Naive thymus-derived CD8-positive, alpha-beta T cell (primary cell): Measurements from ENCODE around the gene PLIN1. TPM values are rescaled to one million over a fixed set of nuclear protein-coding genes. Genes with fewer than 3 reads are reported as not detected.

ENCODE experiments used
- ATAC-seq, 2 donors: fragments of 150-1000 bp; cut with Tn5 transposase in 1 of 2; sonication (Bioruptor Pico), chemical (Tn5 transposase) in 1 of 2; 1 replicate in 1 of 2; 2 replicates in 1 of 2; pipeline ENCODE4 v1.10.0; 2021; ENCODE audit warnings: mild to moderate bottlenecking in 2 of 2, moderate library complexity in 2 of 2
- POLR2A ChIA-PET: fragments of 350-600 bp; sonication (Branson Sonifier 250); formaldehyde crosslinking; loops from one replicate; lab custom pipeline; 2021; ENCODE audit warnings: antibody characterized with exemption; lab: Charles Lee
- DNase-seq, 10 donors: peaks; one replicate each; pipeline versions ENCODE4 v3.0.0 to v3.0.0-alpha.2; 2020 to 2022
- H3K27ac Mint-ChIP-seq, 10 donors: one replicate each; pipeline ENCODE4 v1.8.0; 2020 to 2022; ENCODE audit warnings: mild to moderate bottlenecking in 10 of 10, mixed read lengths in 10 of 10, moderate library complexity in 4 of 10, inconsistent platforms in 1 of 10
- H3K27me3 Mint-ChIP-seq, 5 donors: one replicate each; pipeline ENCODE4 v1.8.0; 2021 to 2022; ENCODE audit warnings: mixed read lengths in 5 of 5
- H3K36me3 Mint-ChIP-seq, 3 donors: one replicate each; pipeline ENCODE4 v1.8.0; 2020 to 2022; ENCODE audit warnings: mixed read lengths in 3 of 3, mild to moderate bottlenecking in 2 of 3, inconsistent platforms in 1 of 3
- H3K4me1 Mint-ChIP-seq, 4 donors: one replicate each; pipeline ENCODE4 v1.8.0; 2021 to 2022; ENCODE audit warnings: mixed read lengths in 4 of 4
- H3K4me3 Mint-ChIP-seq, 10 donors: one replicate each; pipeline ENCODE4 v1.8.0; 2020 to 2022; ENCODE audit warnings: mild to moderate bottlenecking in 10 of 10, mixed read lengths in 10 of 10, moderate library complexity in 6 of 10, inconsistent platforms in 1 of 10
- H3K9me3 Mint-ChIP-seq, 9 donors: one replicate each; pipeline ENCODE4 v1.8.0; 2020 to 2022; ENCODE audit warnings: mixed read lengths in 9 of 9, mild to moderate bottlenecking in 3 of 9, inconsistent platforms in 1 of 9, moderate library complexity in 1 of 9
- polyA plus RNA-seq, 3 donors: library from polyadenylated mRNA; unstranded; fragments of 300-500 nt; fragmentation: Illumina TruSeq; gene quantifications; one replicate each; pipeline ENCODE4 v1.2.3, GENCODE V29; 2021
- total RNA-seq, 8 experiments: library from RNA in 2 of 8; stranded (reverse) in 2 of 8; gene quantifications; one replicate each; pipeline ENCODE4 v1.2.3 and lab custom pipeline; 2021 to 2026

The PLIN1 gene
- total and polyA plus RNA-seq, 5 experiments from 2014 or later, result 0.96 to 2.2 TPM; not detected in 3

DNA sequence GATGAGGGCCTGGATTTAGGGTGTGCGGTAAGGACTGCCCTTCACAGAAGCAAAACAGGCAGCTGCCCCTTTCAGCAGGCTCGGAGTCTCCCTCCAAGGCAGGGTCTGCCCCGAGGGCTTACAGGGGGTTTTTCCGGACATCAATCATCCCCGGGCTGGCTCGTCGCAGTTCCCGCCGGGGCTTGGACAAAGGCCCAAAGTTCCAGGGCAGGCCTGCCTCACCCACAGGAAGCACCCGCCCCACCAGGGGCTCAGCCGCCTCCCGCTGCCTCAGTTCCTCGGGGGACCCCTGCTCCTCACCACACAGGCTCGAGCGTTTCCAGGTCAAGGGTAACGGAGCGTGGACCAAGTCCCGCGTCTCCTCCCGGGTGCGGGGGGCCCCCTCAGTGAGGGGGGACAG, 50.9 kb downstream of the PLIN1 start:
- Mint-ChIP-seq H3K4me3 (no peak overlapping the region), H3K9me3 (no peaks in the 10 kb centered on the region), H3K27ac (no peak overlapping the region), H3K36me3 (no peaks in the 10 kb centered on the region), H3K4me1 (peaks cover 0 to 2% (median 0%) of the 10 kb centered on the region in 4 donors), H3K27me3 (no peaks in the 10 kb centered on the region)
- POLR2A ChIA-PET, result no interaction called here
- DNase-seq, result no peak
- no peak for ATAC-seq

DNA sequence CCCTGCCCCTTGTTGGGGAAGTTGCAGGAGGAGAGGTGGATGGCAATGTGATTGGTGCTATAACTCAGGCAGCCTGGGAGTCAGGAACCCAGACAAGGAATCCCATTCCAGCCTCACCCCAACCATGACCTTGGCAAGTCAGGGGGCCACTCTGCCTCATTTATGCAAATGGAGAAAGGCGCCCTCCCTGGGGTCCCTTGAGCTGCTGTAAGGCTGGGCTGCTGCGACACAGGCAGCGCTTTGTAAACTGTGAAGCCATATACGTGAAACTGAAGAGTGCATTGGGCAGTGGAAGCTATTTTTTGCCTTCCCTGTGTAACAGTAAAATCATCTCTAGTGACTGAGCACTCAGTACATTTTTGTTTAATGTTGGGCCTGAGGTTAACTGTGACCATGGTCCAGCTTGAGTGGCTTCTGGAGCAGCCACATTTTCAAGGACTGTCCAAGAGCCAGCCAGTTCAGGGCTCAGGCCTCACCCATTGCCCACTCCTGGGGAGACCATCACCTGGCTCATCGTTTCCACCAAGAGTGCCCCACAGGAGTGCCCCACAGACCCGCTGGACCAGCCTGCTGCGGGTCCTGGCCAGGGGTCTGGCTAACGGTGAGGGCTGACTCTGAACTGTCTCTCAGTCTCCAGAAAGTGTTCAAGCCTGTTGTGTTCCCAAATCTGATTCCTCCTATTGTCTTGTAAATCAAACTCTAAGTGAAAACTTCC, 51.8 kb downstream of the PLIN1 start:
- Mint-ChIP-seq H3K4me1 (peaks cover 0 to 2% (median 0%) of the 10 kb centered on the region in 4 donors), H3K27me3 (no peaks in the 10 kb centered on the region), H3K27ac (no peak overlapping the region), H3K36me3 (no peaks in the 10 kb centered on the region), H3K4me3 (no peak overlapping the region), H3K9me3 (no peaks in the 10 kb centered on the region)
- POLR2A ChIA-PET, result no interaction called here
- DNase-seq (no peak), ATAC-seq (no peak)

DNA sequence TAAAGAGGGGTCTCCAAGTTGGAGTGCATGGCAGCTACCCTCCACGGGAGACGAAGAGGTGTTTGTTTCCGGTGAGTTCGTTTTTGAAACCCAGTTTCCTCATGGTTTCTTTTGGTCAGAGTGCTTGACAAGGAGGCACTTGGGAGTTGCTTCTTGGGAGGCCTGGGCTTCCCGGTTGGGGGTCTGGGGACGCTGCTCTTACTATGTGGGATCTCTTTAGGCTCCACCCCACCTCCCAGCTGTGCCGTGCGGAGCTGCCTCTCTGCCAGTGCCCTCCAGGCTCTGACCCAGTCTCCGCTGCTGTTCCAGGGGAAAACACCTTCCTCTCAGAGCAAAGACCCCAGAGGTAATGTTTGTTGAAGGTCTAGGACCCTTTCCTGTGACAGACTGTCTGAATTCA, 53.5 kb downstream of the PLIN1 start:
- ATAC-seq (no peak), DNase-seq (no peak)
- Mint-ChIP-seq H3K9me3 (no peaks in the 10 kb centered on the region), H3K4me1 (peaks cover 0 to 2% (median 0%) of the 10 kb centered on the region in 4 donors), H3K27me3 (no peaks in the 10 kb centered on the region), H3K27ac (peak overlapping the region in 1 of 10 donors; percentile 71), H3K36me3 (no peaks in the 10 kb centered on the region), H3K4me3 (no peak overlapping the region)
- POLR2A ChIA-PET, result interaction anchor here (0.5 kb wide), 1 partner anchor 569 kb away, joined by 3 read pairs; no protein-coding TSS in a partner anchor

DNA sequence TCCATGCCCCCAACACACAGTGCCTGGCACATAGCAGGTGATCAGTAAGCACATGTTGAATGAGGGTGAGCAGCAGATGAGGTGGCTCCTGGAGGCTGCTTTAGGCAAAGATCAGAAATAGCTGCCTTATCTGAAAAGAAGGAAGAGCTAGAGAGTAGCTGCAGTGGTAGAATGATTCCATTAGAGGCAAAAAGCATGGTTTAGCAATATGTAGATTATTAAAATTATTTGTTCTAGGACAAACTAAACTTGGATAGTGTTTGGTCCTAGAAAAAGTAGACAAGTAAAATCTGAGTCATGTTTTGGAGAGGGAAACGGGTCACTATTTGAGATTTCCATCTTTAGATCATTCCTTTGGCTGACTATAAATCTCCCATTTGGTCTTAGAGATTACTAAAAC, 56.0 kb downstream of the PLIN1 start:
- no peak overlapping the region for H3K27ac Mint-ChIP-seq

DNA sequence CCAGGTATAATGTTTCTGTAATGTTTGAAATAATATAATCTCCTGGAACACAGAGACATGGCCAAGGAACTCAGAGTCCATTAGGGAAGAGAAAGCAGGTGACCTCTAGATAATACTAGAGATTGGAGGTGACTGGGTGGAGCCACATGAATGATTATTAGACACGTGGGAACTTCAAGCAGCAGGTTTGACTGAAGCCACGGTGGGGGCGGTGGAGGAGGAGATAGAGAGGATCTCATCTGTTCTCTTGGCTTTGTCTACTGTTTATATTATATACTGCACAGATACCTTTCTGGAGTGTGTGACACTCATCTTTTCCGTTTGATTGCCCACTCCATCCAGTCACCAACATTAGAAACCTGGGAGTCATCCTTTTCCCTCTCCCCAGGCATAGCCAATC, 57.6 kb downstream of the PLIN1 start:
- no peak overlapping the region for H3K27ac Mint-ChIP-seq
- no peaks in the 10 kb centered on the region for H3K27me3 Mint-ChIP-seq
- DNase-seq (no peak), ATAC-seq (no peak)
- no peaks in the 10 kb centered on the region for H3K9me3 Mint-ChIP-seq
- H3K36me3 Mint-ChIP-seq, result no peaks in the 10 kb centered on the region
- no peak overlapping the region for H3K4me3 Mint-ChIP-seq
- POLR2A ChIA-PET, result no interaction called here
- H3K4me1 Mint-ChIP-seq, result peaks cover 0 to 2% (median 0%) of the 10 kb centered on the region in 4 donors

More for the DNA sequence above, 56.0 kb downstream of the PLIN1 start:
- H3K36me3 Mint-ChIP-seq, result no peaks in the 10 kb centered on the region
- H3K4me1 Mint-ChIP-seq, result peaks cover 0 to 2% (median 0%) of the 10 kb centered on the region in 4 donors
- no peaks in the 10 kb centered on the region for H3K9me3 Mint-ChIP-seq
- no peaks in the 10 kb centered on the region for H3K27me3 Mint-ChIP-seq
- ATAC-seq, result no peak
- no peak overlapping the region for H3K4me3 Mint-ChIP-seq
- POLR2A ChIA-PET, result no interaction called here
- DNase-seq, result no peak

DNA sequence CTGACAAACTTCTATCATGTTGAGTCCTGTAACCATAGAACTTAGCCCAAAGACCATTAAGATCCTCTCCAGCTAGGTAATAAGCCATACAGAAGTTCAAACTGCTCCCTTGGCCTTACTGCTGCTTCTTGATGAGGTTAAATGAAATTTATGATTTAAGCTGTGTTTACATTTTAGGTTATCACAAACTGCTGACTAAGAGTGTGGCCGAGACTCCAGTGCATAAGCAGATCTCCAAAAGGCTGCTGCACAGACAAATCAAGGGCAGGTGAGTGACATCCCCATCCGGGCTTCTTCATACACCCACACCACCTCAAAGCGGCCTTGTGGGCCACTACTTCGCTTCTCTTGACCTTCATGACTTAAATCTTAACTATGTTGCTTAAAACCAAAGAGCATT, 62.9 kb downstream of the PLIN1 start:
- H3K27me3 Mint-ChIP-seq, result peaks cover 0 to 2% (median 0%) of the 10 kb centered on the region in 5 donors
- peaks cover 3 to 27% (median 26%) of the 10 kb centered on the region in 3 donors for H3K36me3 Mint-ChIP-seq
- H3K9me3 Mint-ChIP-seq, result peaks cover 10 to 42% (median 26%) of the 10 kb centered on the region in 9 donors
- no peaks in the 10 kb centered on the region for H3K4me1 Mint-ChIP-seq
- no peak overlapping the region for H3K4me3 Mint-ChIP-seq
- no peak overlapping the region for H3K27ac Mint-ChIP-seq
- DNase-seq (no peak), ATAC-seq (no peak)
- POLR2A ChIA-PET, result no interaction called here

DNA sequence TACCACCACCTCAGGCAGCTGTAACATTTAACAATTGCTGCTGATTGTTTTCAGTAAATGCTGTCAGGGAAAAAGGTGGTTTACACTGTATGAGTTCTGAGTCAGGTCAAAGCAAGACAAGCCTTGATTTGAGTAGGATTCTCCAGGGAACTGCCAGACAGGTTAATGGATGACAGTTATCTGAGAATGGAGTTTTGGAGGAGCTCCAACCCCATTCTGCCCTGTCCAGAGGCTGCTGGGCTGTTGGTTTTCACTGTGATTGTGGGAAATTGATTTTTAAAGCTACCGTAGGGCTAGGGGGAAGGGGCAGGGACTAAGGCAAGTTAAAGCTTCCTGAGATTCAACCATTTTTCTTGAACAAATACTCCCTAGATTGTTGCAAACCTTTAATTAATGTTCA, 64.0 kb downstream of the PLIN1 start:
- ATAC-seq (no peak), DNase-seq (no peak)
- peaks cover 13 to 43% (median 28%) of the 10 kb centered on the region in 9 donors for H3K9me3 Mint-ChIP-seq
- H3K4me1 Mint-ChIP-seq, result no peaks in the 10 kb centered on the region
- POLR2A ChIA-PET, result no interaction called here
- peaks cover 3 to 29% (median 27%) of the 10 kb centered on the region in 3 donors for H3K36me3 Mint-ChIP-seq
- H3K27me3 Mint-ChIP-seq, result peaks cover 0 to 2% (median 0%) of the 10 kb centered on the region in 5 donors
- H3K4me3 Mint-ChIP-seq, result no peak overlapping the region
- no peak overlapping the region for H3K27ac Mint-ChIP-seq

Other genes with a start within 250 kb of the PLIN1 start
- gene RHCG, start 182.8 kb downstream of the PLIN1 start, total RNA-seq, result not detected
- gene RHCG, start 182.8 kb downstream of the PLIN1 start, polyA plus RNA-seq, result not detected
- gene TICRR, start 103.9 kb downstream of the PLIN1 start, total RNA-seq, result under 1 TPM; 0.05 to 0.16 TPM
- gene TICRR, start 103.9 kb downstream of the PLIN1 start, polyA plus RNA-seq, result not detected
- under 1 TPM in 1 of 2 experiments, not detected in 1; 0.10 TPM for gene KIF7, start 23.9 kb downstream of the PLIN1 start, total RNA-seq
- under 1 TPM in 1 of 3 donors, not detected in 2; 0.17 TPM for gene KIF7, start 23.9 kb downstream of the PLIN1 start, polyA plus RNA-seq
- gene PEX11A, start 11.4 kb upstream of the PLIN1 start, total RNA-seq, result 1 to 10 TPM; 3.5 to 3.8 TPM
- gene PEX11A, start 11.4 kb upstream of the PLIN1 start, polyA plus RNA-seq, result 1 to 10 TPM; 2.3 to 2.7 (median 2.5) TPM
- under 1 TPM in 1 of 2 experiments, not detected in 1; 0.19 TPM for gene WDR93, start 11.4 kb upstream of the PLIN1 start, total RNA-seq
- under 1 TPM in 1 of 3 donors, not detected in 2; 0.33 TPM for gene WDR93, start 11.4 kb upstream of the PLIN1 start, polyA plus RNA-seq
- gene MESP1, start 71.9 kb upstream of the PLIN1 start, total RNA-seq, result under 1 TPM; 0.26 to 0.27 TPM
- under 1 TPM; 0.06 to 0.81 (median 0.50) TPM for gene MESP1, start 71.9 kb upstream of the PLIN1 start, polyA plus RNA-seq
- not detected for gene MESP2, start 97.0 kb upstream of the PLIN1 start, total RNA-seq
- not detected for gene MESP2, start 97.0 kb upstream of the PLIN1 start, polyA plus RNA-seq
- gene ANPEP, start 135.5 kb upstream of the PLIN1 start, total RNA-seq, result 1 to 10 TPM in 1 of 2 experiments, under 1 TPM in 1; 0.88 to 1.1 TPM
- gene ANPEP, start 135.5 kb upstream of the PLIN1 start, polyA plus RNA-seq, result under 1 TPM in 1 of 3 donors, not detected in 2; 0.06 TPM
- 10 to 100 TPM; 29.4 to 38.9 TPM for gene AP3S2, start 214.6 kb upstream of the PLIN1 start, total RNA-seq
- gene AP3S2, start 214.6 kb upstream of the PLIN1 start, polyA plus RNA-seq, result 10 to 100 TPM; 30.7 to 40.7 (median 36.9) TPM
- under 1 TPM in 1 of 2 experiments, not detected in 1; 0.14 TPM for gene ARPIN, start 233.6 kb upstream of the PLIN1 start, total RNA-seq
- not detected for gene ARPIN, start 233.6 kb upstream of the PLIN1 start, polyA plus RNA-seq